ENCODE results near the gene PIGU.

- no peak for TF ChIP-seq CTCF (IDR thresholded peaks at IDR 0.05)
- TF ChIP-seq POLR2A (IDR thresholded peaks at IDR 0.05), result no peak
- no peak for TF ChIP-seq EP300 (IDR thresholded peaks at IDR 0.05)
Measured at GRCh38 chr20:34715384-34715783, 38.5 kb upstream of the PIGU start.
